ENCODE data around the gene PITPNM3. TPM values are rescaled to one million over a fixed set of nuclear protein-coding genes. Genes with fewer than 3 reads are reported as not detected.

The PITPNM3 gene
- 2.3 and 3.8 TPM in 2 replicates for total RNA-seq

GRCh38 chr17:6556121-6557039, at the start of gene PITPNM3:
TSS of gene PITPNM3 (minus strand) at chr17:6556555. CDS start at chr17:6556406, 149 bp downstream.

GRCh38 chr17:6443692-6444570, 112.4 kb downstream of the PITPNM3 start, which contains the start of gene PIMREG:
TSS of gene PIMREG (plus strand) at chr17:6444455. CDS start at chr17:6445111, 656 bp downstream.

GRCh38 chr17:6435051-6435450, 121.3 kb downstream of the PITPNM3 start, which contains the start of gene AIPL1:
TSS of gene AIPL1 (minus strand) at chr17:6435121. CDS start at chr17:6435104, 17 bp downstream.

Other genes starting within 250 kb of the PITPNM3 start
- not detected in 2 replicates for gene AIPL1, start 121.4 kb downstream of the PITPNM3 start, total RNA-seq
- gene PIMREG, start 112.1 kb downstream of the PITPNM3 start, total RNA-seq = 7.2 and 105 TPM in 2 replicates
- 8.9 and 9.8 TPM in 2 replicates for gene KIAA0753, start 84.2 kb upstream of the PITPNM3 start, total RNA-seq
- 124 and 197 TPM in 2 replicates for gene TXNDC17, start 84.5 kb upstream of the PITPNM3 start, total RNA-seq
- gene MED31, start 95.0 kb upstream of the PITPNM3 start, total RNA-seq = 2.5 and 11.2 TPM in 2 replicates
- 1.3 and 1.6 TPM in 2 replicates for gene C17orf100, start 95.2 kb upstream of the PITPNM3 start, total RNA-seq
- gene SLC13A5, start 156.8 kb upstream of the PITPNM3 start, total RNA-seq = 0.89 TPM in 1 of 2 replicates, not detected in the other
- gene XAF1, start 199.5 kb upstream of the PITPNM3 start, total RNA-seq = under 0.01 and 2.2 TPM in 2 replicates
- gene FBXO39, start 219.7 kb upstream of the PITPNM3 start, total RNA-seq = not detected in 2 replicates